ENCODE data around the gene POLR3E.

DNA sequence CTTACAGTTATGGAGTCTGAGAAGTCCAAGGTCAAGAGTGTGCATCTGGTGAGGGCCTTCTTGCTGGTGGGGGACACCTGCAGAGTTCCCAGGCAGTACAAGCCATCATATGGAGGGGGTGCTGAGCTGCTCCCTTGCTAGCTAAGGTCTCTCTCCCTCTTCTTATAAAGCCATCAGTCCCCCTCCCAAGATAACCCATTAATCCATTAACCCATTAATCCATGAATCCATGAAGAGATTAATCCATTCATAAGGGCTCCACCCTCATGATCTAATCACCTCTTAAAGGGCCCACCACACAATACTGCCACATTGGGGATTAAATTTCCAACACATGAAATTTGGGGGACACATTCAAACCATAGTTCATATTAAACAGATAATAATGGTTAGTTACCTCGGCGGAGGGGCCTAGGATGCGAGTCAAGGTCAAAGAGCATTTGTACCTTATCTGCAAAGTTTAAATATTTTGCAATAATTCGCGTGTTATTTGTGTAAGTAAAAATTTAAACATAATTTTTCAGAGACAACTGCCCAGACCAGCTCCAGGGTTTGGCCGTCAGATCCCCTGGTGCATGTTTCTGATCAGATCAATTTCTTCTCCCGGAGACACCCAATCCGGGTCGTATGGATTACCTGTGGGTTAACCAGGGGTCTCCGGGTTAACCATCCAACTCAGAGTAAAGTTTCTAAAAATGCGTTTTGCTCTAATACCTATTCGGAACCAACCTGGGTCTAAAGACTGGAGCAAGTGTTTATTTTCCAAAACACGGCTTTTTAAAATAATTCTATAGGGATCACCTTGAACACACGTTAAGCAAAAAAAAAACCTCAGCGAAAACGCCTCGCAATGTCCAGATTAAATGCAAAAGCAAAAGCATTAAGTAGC is 740 bp upstream of the POLR3E start:
- no peak for TF ChIP-seq ISL1 (CRISPR knock-in tag; IDR thresholded peaks at IDR 0.05)
- no peak for TF ChIP-seq ARNTL (CRISPR knock-in tag; IDR thresholded peaks at IDR 0.05; ENCODE audit: borderline replicate concordance, low read depth)
- no peak for TF ChIP-seq ZC3H10 (CRISPR knock-in tag; IDR thresholded peaks at IDR 0.05)
- no peak for TF ChIP-seq TSHZ2 (CRISPR knock-in tag; IDR thresholded peaks at IDR 0.05)
- TF ChIP-seq, protein P1, sequence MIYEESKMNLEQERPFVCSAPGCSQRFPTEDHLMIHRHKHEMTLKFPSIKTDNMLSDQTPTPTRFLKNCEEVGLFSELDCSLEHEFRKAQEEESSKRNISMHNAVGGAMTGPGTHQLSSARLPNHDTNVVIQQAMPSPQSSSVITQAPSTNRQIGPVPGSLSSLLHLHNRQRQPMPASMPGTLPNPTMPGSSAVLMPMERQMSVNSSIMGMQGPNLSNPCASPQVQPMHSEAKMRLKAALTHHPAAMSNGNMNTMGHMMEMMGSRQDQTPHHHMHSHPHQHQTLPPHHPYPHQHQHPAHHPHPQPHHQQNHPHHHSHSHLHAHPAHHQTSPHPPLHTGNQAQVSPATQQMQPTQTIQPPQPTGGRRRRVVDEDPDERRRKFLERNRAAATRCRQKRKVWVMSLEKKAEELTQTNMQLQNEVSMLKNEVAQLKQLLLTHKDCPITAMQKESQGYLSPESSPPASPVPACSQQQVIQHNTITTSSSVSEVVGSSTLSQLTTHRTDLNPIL (CRISPR knock-in tag; IDR thresholded peaks at IDR 0.05; ENCODE audit: low read depth) = no peak
- TF ChIP-seq SNAI2 (CRISPR knock-in tag; IDR thresholded peaks at IDR 0.05) = no peak
- TF ChIP-seq CSDC2 (CRISPR knock-in tag; IDR thresholded peaks at IDR 0.05) = no peak
- TF ChIP-seq PPARA (CRISPR knock-in tag; IDR thresholded peaks at IDR 0.05; ENCODE audit: borderline replicate concordance) = no peak
- no peak for TF ChIP-seq OSR1 (CRISPR knock-in tag; IDR thresholded peaks at IDR 0.05)
- TF ChIP-seq GLIS3 (CRISPR knock-in tag; IDR thresholded peaks at IDR 0.05) = no peak
- TF ChIP-seq, protein P2, sequence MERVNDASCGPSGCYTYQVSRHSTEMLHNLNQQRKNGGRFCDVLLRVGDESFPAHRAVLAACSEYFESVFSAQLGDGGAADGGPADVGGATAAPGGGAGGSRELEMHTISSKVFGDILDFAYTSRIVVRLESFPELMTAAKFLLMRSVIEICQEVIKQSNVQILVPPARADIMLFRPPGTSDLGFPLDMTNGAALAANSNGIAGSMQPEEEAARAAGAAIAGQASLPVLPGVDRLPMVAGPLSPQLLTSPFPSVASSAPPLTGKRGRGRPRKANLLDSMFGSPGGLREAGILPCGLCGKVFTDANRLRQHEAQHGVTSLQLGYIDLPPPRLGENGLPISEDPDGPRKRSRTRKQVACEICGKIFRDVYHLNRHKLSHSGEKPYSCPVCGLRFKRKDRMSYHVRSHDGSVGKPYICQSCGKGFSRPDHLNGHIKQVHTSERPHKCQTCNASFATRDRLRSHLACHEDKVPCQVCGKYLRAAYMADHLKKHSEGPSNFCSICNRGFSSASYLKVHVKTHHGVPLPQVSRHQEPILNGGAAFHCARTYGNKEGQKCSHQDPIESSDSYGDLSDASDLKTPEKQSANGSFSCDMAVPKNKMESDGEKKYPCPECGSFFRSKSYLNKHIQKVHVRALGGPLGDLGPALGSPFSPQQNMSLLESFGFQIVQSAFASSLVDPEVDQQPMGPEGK (CRISPR knock-in tag; IDR thresholded peaks at IDR 0.05; ENCODE audit: borderline replicate concordance) = no peak
